ENCODE results near the gene TNFAIP8. TPM values are rescaled to one million over a fixed set of nuclear protein-coding genes. Genes with fewer than 3 reads are reported as not detected.
A peak's percentile ranks its signal among the peaks of the same experiment; 100 is the strongest.

TNFAIP8 gene
- total and polyA plus RNA-seq, 7 experiments from 2014 or later, result 102 to 285 (median 156) TPM

DNA sequence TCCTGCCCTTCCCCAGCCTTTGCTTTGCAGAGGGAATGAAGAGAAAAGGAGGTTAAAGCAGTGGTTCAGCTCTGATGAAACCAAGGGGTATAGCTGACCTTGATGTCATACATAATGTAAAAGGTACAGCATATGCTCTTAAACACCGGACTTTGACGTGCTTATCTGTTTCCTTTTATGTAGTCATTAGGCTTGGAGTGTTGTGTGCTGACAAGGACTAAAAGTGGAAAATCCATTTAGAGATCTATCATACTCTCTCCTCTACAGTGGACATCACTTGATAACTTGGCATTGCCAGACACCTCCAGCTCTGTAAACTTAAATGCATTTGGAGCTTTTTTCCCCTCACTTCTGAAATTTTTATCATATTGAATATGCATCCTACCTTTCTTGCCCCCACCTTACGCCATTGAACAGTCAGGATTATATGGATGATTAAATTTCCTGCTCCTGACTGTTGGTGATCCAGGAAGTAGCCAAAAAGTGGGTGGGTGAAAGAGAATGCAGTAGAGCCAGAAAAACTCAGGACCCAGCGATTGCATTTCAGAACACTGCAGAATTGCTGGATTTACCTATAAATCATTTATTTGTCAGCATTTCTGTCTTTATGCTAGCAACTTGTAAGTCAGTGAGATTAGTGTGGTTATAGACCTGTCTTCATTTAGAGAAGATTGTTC is 4.1 kb downstream of the TNFAIP8 start:
- ChIA-PET CTCF (interaction anchor here (0.5 to 1.3 kb wide), 9 partner anchors 9 to 284 kb away, joined by 3 to 5 read pairs (median 3); no protein-coding TSS in a partner anchor), POLR2A (interaction anchor here (0.7 to 2.1 kb wide), 8 partner anchors 9 to 82 kb away, joined by 3 to 8 read pairs (median 3); no protein-coding TSS in a partner anchor)
- Histone ChIP-seq H3K9me3 (ENCODE audit: control insufficient read depth in 2 of 3, low read length in 3 of 3) (no peaks in the 10 kb centered on the region), H3K36me3 (ENCODE audit: control insufficient read depth in 2 of 3, insufficient read depth in 3 of 3, low read length in 3 of 3) (peaks cover 0 to 5% (median 0%) of the 10 kb centered on the region in 3 experiments), H3K4me3 (ENCODE audit: low read length) (no peak overlapping the region), H3K27me3 (ENCODE audit: control insufficient read depth in 2 of 2, insufficient read depth in 2 of 2, low read length in 2 of 2) (no peaks in the 10 kb centered on the region), H3K4me1 (ENCODE audit: control insufficient read depth in 2 of 2, insufficient read depth in 2 of 2, low read length in 2 of 2) (peaks cover 83 to 87% of the 10 kb centered on the region in 2 donors), H3K27ac (ENCODE audit: low read depth, low read length) (peak overlapping the region; percentile 55)
- Mint-ChIP-seq H3K27me3 (no peaks in the 10 kb centered on the region), H3K27ac (peak overlapping the region; percentile 65 to 96 (median 86)), H3K4me1 (peaks cover 72 to 98% (median 94%) of the 10 kb centered on the region in 7 donors), H3K4me3 (peak overlapping the region in 7 of 10 donors; percentile 26 to 98 (median 59)), H3K9me3 (peaks cover 0 to 1% (median 0%) of the 10 kb centered on the region in 11 donors), H3K36me3 (peaks cover 0 to 39% (median 30%) of the 10 kb centered on the region in 5 donors)
- no peak for DNase-seq
- no peak for ATAC-seq
- intact Hi-C loops (cut with micrococcal nuclease), result loop anchor here in 1 of 2 donors (5.0 kb wide), 2 partner anchors 43 to 288 kb away; partner anchors contain the start of gene DMXL1

DNA sequence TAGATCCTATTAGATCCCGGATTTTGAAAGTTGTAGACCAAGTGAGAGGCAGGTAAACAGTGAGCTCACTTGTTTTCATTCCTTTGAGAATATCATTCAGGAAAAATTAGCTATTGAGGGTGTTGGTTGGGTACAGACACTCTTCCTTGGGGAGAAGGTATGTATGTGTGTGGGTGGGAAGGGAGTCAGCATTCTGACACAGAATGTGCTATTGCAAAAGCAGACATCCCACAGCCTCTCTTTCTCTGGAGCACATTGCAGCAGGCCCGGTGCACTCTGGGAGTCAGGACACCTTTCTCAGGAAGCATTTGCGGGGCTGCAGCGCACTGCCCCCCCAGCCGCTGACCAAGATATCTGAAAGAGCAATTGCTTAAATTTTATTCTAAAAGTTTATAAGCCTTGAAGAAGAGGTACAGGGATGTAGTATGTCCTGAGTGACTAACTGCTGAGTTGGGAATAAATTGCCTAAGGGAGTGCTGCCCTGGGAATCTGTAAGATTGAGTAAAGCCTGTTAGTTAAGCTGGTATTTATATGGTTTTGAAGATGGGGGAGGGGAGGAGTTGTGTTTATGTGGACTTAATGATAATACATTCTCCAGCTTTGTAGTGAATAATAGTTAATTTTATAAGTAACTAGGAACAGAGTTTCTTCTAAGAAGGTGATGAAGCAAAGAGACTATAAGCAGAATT is 5.2 kb downstream of the TNFAIP8 start:
- Histone ChIP-seq H3K9me3 (ENCODE audit: control insufficient read depth in 2 of 3, low read length in 3 of 3) (no peaks in the 10 kb centered on the region), H3K27me3 (ENCODE audit: control insufficient read depth in 2 of 2, insufficient read depth in 2 of 2, low read length in 2 of 2) (no peaks in the 10 kb centered on the region), H3K4me1 (ENCODE audit: control insufficient read depth in 2 of 2, insufficient read depth in 2 of 2, low read length in 2 of 2) (peaks cover 85 to 89% of the 10 kb centered on the region in 2 donors), H3K27ac (ENCODE audit: low read depth, low read length) (peak overlapping the region; percentile 55), H3K4me3 (ENCODE audit: low read length) (no peak overlapping the region), H3K36me3 (ENCODE audit: control insufficient read depth in 2 of 3, insufficient read depth in 3 of 3, low read length in 3 of 3) (peaks cover 0 to 5% (median 0%) of the 10 kb centered on the region in 3 experiments)
- ChIA-PET CTCF (interaction anchor here (0.5 to 2.8 kb wide), 7 partner anchors 8 to 121 kb away, joined by 3 to 10 read pairs (median 3); no protein-coding TSS in a partner anchor), POLR2A (interaction anchor here (0.7 to 2.1 kb wide), 6 partner anchors 7 to 182 kb away, joined by 3 to 8 read pairs (median 4); no protein-coding TSS in a partner anchor)
- peak overlapping the region; percentile 63 to 96 (median 86) for H3K27ac Mint-ChIP-seq
- no peak for DNase-seq
- H3K4me1 Mint-ChIP-seq, result peaks cover 80 to 98% (median 96%) of the 10 kb centered on the region in 7 donors
- intact Hi-C loops (cut with micrococcal nuclease), result no loop called here
- ATAC-seq, result no peak
- H3K27me3 Mint-ChIP-seq, result no peaks in the 10 kb centered on the region
- peaks cover 0 to 44% (median 39%) of the 10 kb centered on the region in 5 donors for H3K36me3 Mint-ChIP-seq
- H3K9me3 Mint-ChIP-seq, result peaks cover 0 to 1% (median 0%) of the 10 kb centered on the region in 11 donors
- peak overlapping the region in 7 of 10 donors; percentile 12 to 98 (median 37) for H3K4me3 Mint-ChIP-seq

- Mint-ChIP-seq H3K36me3 (peaks cover 0 to 48% (median 39%) of the 10 kb centered on the region in 5 donors), H3K27ac (peak overlapping the region; percentile 63 to 96 (median 86)), H3K4me3 (peak overlapping the region in 4 of 10 donors; percentile 1 to 98 (median 10)), H3K4me1 (peaks cover 85 to 98% (median 96%) of the 10 kb centered on the region in 7 donors), H3K27me3 (no peaks in the 10 kb centered on the region), H3K9me3 (peaks cover 0 to 1% (median 0%) of the 10 kb centered on the region in 11 donors)
- H3K9me3 ChIP-seq (ENCODE audit: control insufficient read depth in 2 of 3, low read length in 3 of 3), result no peaks in the 10 kb centered on the region
- H3K27ac ChIP-seq (ENCODE audit: low read depth, low read length), result no peak overlapping the region
- no peak for DNase-seq
- H3K36me3 ChIP-seq (ENCODE audit: control insufficient read depth in 2 of 3, insufficient read depth in 3 of 3, low read length in 3 of 3), result peaks cover 0 to 5% (median 0%) of the 10 kb centered on the region in 3 experiments
- H3K4me3 ChIP-seq (ENCODE audit: low read length), result no peak overlapping the region
- peaks cover 89 to 91% of the 10 kb centered on the region in 2 donors for H3K4me1 ChIP-seq (ENCODE audit: control insufficient read depth in 2 of 2, insufficient read depth in 2 of 2, low read length in 2 of 2)
- ChIA-PET CTCF (interaction anchor here (1.6 to 2.8 kb wide), 2 partner anchors 11 to 46 kb away, joined by 6 to 10 read pairs; no protein-coding TSS in a partner anchor), POLR2A (interaction anchor here (0.7 to 1.9 kb wide), 6 partner anchors 15 to 182 kb away, joined by 3 to 5 read pairs (median 4); no protein-coding TSS in a partner anchor)
- H3K27me3 ChIP-seq (ENCODE audit: control insufficient read depth in 2 of 2, insufficient read depth in 2 of 2, low read length in 2 of 2), result no peaks in the 10 kb centered on the region
- intact Hi-C loops (cut with micrococcal nuclease), result no loop called here
- ATAC-seq, result no peak
These were observed 5.8 kb downstream of the TNFAIP8 start for GRCh38 chr5:119361594-119362125.

- Mint-ChIP-seq H3K27ac (peak overlapping the region; percentile 23 to 96 (median 86)), H3K27me3 (no peaks in the 10 kb centered on the region), H3K9me3 (peaks cover 0 to 1% (median 0%) of the 10 kb centered on the region in 11 donors), H3K36me3 (peaks cover 0 to 48% (median 39%) of the 10 kb centered on the region in 5 donors), H3K4me3 (peak overlapping the region in 9 of 10 donors; percentile 1 to 67 (median 33)), H3K4me1 (peaks cover 82 to 98% (median 96%) of the 10 kb centered on the region in 7 donors)
- peak overlapping the region; percentile 26 for H3K27ac ChIP-seq (ENCODE audit: low read depth, low read length)
- no peak for DNase-seq
- H3K4me3 ChIP-seq (ENCODE audit: low read length), result no peak overlapping the region
- H3K36me3 ChIP-seq (ENCODE audit: control insufficient read depth in 2 of 3, insufficient read depth in 3 of 3, low read length in 3 of 3), result peaks cover 0 to 5% (median 0%) of the 10 kb centered on the region in 3 experiments
- POLR2A ChIA-PET, result interaction anchor here (0.6 to 1.8 kb wide), 5 partner anchors 8 to 85 kb away, joined by 3 to 6 read pairs (median 4); no protein-coding TSS in a partner anchor
- intact Hi-C loops (cut with micrococcal nuclease), result no loop called here
- CTCF ChIA-PET, result interaction anchor here (0.6 to 2.8 kb wide), 5 partner anchors 10 to 375 kb away, joined by 3 to 10 read pairs (median 6); partner anchors contain the start of gene DTWD2
- no peaks in the 10 kb centered on the region for H3K27me3 ChIP-seq (ENCODE audit: control insufficient read depth in 2 of 2, insufficient read depth in 2 of 2, low read length in 2 of 2)
- no peaks in the 10 kb centered on the region for H3K9me3 ChIP-seq (ENCODE audit: control insufficient read depth in 2 of 3, low read length in 3 of 3)
- peaks cover 84 to 91% of the 10 kb centered on the region in 2 donors for H3K4me1 ChIP-seq (ENCODE audit: control insufficient read depth in 2 of 2, insufficient read depth in 2 of 2, low read length in 2 of 2)
- ATAC-seq, result no peak
These were observed 6.9 kb downstream of the TNFAIP8 start for GRCh38 chr5:119362714-119363113.

- no peaks in the 10 kb centered on the region for H3K27me3 Mint-ChIP-seq
- peaks cover 0 to 1% (median 0%) of the 10 kb centered on the region in 11 donors for H3K9me3 Mint-ChIP-seq
- H3K36me3 ChIP-seq (ENCODE audit: control insufficient read depth in 2 of 3, insufficient read depth in 3 of 3, low read length in 3 of 3), result peaks cover 0 to 5% (median 0%) of the 10 kb centered on the region in 3 experiments
- ATAC-seq (no peak), DNase-seq (no peak)
- H3K4me3 ChIP-seq (ENCODE audit: low read length), result no peak overlapping the region
- peaks cover 85 to 89% of the 10 kb centered on the region in 2 donors for H3K4me1 ChIP-seq (ENCODE audit: control insufficient read depth in 2 of 2, insufficient read depth in 2 of 2, low read length in 2 of 2)
- peak overlapping the region; percentile 65 to 96 (median 86) for H3K27ac Mint-ChIP-seq
- H3K27me3 ChIP-seq (ENCODE audit: control insufficient read depth in 2 of 2, insufficient read depth in 2 of 2, low read length in 2 of 2), result no peaks in the 10 kb centered on the region
- H3K36me3 Mint-ChIP-seq, result peaks cover 0 to 48% (median 39%) of the 10 kb centered on the region in 5 donors
- H3K4me3 Mint-ChIP-seq, result peak overlapping the region in 7 of 10 donors; percentile 4 to 45 (median 32)
- peaks cover 83 to 98% (median 96%) of the 10 kb centered on the region in 7 donors for H3K4me1 Mint-ChIP-seq
- CTCF ChIA-PET, result interaction anchor here (0.6 to 2.8 kb wide), 4 partner anchors 48 to 375 kb away, joined by 3 to 10 read pairs (median 7); partner anchors contain the start of gene DTWD2
- peak overlapping the region; percentile 26 for H3K27ac ChIP-seq (ENCODE audit: low read depth, low read length)
- POLR2A ChIA-PET, result interaction anchor here (1.3 to 1.8 kb wide), 3 partner anchors 10 to 32 kb away, joined by 4 to 6 read pairs (median 5); no protein-coding TSS in a partner anchor
- intact Hi-C loops (cut with micrococcal nuclease), result no loop called here
- no peaks in the 10 kb centered on the region for H3K9me3 ChIP-seq (ENCODE audit: control insufficient read depth in 2 of 3, low read length in 3 of 3)
These were observed 7.5 kb downstream of the TNFAIP8 start for GRCh38 chr5:119363271-119363670.

Data from naive thymus-derived CD4-positive, alpha-beta T cell (primary cell).